IPS-NIHi7 (cell line): ENCODE results near the gene ZNF664.
A peak's percentile ranks its signal among the peaks of the same experiment; 100 is the strongest.

Experiments
- DNase-seq: peaks from one replicate; pipeline ENCODE4 v3.0.0; 2012; ENCODE audit warnings: mixed read lengths; ENCODE audit errors: extremely low spot score

Gene ZNF664

DNA sequence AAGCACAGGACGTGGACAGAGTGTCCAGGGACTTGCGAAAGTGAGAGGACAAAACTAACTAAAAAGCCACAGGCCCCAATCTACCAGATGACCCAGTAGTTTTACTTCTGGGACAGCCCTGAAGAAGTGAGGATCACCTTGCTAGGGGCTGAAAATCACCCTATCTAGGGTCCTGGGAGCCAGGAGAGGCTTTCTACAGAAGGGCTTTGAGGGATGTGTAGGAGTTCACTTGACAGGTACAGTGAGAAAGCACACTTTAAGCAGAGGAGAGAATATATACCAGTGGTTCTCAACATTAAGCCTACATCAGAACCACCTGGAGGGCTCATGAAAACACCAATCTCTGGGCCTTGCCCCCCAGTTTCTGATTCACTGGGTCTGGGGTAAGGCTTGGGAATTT is 60.8 kb downstream of the ZNF664 start:
- no peak for DNase-seq

DNA sequence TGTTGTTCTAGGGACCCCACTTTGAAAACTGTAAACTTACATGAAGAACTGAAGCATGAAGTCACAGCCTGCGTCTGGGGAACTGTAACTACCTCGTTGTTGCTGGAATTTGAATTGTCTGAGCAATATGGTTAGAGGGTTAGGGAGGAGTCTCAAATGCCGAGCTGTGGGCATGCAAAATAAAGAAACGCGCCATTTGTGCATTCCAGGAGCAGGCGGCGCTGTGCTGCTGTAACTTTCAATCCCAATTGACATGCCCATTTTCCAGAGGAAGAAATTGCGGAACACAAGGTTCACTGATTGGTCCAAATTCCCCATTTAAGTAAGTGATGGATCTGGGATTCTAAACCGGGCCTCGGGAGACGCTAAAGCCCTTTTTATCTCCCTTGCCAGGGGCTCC is 61.3 kb downstream of the ZNF664 start:
- DNase-seq = no peak

DNA sequence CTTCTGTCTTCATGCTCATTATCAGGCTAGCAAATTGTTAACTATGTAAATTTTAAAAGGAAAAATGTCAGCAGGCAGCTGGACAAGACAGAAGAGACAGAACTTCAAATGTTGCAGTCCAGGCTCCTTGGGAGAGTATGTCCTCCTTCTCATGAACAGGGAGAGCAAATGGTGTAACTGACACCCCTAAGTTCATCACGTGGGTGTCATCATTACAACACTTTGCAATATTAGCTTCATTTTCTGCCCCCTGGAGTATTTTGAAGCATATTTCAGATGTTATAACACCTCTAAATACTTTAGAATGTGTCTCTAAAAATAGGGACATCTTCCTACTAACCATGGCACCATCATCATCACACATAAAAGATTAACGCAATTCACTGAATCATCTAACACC is 62.1 kb downstream of the ZNF664 start:
- DNase-seq = no peak

DNA sequence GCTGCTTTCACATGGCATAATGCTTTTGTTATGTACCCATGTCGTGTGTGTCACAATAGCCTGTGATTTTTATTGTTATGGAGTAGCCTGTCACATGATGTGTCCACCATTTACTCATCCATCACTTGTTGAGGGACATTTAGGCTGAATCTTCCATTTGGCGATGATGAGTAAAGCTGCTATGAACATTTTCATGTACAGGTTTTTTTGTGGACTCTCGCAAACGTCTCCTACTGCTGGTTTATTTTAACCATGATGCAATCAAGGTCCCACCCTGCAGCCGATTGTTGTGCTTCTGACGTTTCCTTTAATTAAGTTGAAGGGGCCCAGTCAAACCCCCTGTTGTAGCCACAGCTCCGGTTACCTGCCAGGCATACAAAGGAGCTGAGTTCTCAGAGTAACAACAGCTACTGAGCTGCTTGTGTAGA is 63.2 kb downstream of the ZNF664 start:
- no peak for DNase-seq

DNA sequence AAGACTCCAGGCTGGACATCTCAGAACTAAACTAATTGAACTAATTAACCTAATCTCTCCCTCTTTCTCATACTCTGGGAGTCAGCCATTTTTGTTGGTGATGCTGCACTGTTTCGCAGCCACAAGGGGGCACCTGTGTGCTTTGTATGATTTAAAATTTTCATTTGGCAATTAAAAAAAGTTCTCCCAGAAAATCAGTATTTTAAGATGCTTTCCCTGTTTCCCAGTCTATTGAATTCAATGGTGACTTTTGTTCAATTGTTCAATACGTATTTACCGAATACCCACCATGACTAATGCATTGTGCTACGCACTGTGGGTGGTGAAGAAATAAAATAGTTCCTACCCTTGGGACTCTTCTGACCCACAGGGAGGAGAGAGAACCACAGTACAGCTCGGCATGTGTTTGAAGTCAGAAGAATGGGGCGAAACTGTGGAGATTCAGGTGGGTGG is 63.7 kb downstream of the ZNF664 start:
- DNase-seq = peak; percentile 63

DNA sequence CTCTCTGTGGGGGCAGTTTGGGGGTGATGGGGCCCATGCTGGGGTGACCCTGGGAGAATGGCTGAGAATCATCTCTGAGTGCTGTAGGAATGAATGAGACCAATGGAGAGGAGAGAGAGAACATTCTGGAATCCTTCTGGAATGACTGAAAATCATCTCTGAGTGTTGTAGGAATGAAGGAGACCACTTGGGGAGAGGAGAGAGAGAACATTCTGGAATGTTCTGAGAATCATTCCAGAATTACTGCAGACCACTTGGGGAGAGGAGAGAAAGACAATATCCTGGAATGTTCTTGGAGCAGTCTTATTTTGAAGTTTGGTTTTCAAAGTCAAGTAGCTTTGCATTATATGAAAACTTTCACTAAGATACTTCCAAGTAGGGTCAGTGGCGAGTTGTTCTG is 64.3 kb downstream of the ZNF664 start:
- no peak for DNase-seq

DNA sequence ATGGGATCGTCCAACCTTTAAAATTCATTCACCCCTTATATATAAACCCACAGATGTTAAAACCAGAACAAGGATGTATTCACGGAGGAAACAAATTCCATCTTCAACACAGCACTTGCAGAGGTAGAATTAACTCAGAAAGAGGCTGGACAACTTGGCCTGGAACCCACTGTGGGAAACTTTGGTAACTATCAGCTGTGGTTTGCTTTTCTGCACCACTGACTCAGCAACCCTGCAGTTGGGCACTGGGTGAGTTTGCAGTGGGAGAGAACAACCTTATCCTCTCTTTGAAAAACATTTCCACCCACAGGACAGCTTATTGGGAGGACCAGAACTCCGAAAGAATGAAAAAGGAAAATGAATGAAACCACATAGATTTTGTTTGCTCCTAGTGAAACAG is 66.3 kb downstream of the ZNF664 start:
- DNase-seq = no peak

DNA sequence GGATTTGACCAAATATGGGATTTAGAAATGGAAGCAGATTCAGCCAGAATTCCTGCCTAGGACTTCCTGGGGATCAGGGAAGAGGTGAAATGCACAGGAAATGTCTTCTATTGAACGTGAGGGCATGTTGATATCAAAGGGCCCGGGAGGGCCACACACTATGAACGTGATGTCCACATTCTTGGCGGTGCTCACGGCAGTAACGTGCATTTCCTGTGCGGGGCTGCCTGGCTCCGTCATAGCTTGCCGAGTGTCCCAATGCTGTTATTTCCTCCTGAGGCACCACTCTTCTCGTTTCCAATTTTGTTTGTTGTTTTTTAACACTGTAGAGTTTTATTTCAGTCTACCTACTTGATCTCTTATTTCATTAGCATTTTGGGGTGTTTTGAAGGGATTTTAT is 67.3 kb downstream of the ZNF664 start:
- DNase-seq = no peak

DNA sequence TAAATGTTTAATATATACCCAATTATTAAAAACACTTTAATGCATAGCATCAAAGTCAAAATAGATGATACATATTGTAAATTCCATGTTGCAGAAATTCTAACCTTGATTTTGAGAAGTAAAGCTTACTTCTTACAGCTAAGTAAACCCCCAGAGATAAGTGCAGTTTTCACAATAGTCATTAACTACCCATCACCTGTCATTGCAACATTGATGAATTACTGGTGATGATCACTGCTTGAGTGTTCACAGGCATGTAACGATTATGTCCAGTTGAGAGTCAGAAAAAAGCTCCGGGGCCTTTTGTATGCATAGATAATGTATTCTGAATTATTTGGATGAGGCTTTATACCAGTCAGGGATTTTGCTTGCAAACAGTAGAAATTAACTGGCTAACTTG is 67.7 kb downstream of the ZNF664 start:
- DNase-seq = no peak

DNA sequence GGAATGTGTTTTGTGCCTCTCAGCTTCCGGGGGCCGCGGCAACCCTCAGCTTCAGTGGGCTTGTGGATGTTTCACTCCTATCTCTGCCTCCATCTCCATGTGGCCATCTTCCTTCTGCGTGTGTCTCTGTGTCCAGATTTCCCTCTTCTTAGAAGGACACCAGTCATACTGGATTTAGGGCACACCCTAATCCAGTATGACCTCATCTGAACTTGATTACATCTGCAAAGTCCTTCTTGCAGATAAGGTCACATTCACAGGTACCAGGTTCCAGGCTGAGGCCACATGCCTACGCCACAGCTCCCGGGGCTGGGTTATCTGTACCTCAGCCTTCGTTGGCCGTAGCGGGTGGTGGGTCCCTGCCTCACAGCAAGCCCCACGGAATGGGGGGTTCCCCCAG is 68.9 kb downstream of the ZNF664 start:
- no peak for DNase-seq

DNA sequence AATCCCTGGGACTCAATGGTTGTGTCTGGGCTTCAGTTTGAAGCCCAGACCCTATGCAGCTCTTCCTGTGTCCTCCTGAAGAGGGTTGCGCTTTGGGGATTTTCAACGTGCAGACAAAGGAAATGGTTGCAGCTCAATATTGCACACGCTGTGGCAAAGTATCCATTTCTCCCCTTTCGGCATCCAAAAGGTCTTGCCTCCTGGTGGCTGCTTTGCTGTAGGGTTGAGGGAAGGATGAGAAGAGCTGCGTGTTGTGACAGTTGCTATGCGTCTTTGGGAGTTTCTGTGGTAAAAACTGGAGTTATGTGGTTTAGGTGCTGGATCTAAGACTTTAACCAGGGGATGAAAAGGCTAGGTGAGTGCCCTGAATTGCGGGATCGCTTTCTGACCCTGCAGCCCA is 71.0 kb downstream of the ZNF664 start:
- DNase-seq = no peak

DNA sequence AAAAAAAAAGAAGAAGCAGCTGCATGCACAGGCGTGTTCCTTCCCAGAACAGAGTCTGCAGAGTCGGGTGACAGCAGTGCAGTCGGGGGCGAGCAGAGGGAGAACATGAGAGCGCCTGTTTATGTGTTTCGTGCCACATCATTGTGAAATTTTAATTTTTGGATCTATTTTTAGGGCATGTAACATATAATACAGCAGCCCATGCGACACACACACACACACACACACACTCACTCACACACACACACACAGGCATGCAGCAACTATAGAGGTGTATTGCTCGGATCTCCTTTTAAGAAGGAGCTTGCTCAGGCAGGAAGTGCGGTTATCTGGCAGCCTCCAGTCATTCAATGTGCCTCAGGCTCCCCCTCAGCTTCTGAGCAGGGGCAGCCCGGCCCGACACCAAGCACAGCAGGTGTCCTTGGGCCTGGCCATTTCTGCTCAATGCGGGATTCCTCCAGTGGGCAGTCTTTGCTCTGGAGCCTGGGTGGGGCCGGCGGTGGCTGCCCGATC is 71.8 kb downstream of the ZNF664 start:
- no peak for DNase-seq

DNA sequence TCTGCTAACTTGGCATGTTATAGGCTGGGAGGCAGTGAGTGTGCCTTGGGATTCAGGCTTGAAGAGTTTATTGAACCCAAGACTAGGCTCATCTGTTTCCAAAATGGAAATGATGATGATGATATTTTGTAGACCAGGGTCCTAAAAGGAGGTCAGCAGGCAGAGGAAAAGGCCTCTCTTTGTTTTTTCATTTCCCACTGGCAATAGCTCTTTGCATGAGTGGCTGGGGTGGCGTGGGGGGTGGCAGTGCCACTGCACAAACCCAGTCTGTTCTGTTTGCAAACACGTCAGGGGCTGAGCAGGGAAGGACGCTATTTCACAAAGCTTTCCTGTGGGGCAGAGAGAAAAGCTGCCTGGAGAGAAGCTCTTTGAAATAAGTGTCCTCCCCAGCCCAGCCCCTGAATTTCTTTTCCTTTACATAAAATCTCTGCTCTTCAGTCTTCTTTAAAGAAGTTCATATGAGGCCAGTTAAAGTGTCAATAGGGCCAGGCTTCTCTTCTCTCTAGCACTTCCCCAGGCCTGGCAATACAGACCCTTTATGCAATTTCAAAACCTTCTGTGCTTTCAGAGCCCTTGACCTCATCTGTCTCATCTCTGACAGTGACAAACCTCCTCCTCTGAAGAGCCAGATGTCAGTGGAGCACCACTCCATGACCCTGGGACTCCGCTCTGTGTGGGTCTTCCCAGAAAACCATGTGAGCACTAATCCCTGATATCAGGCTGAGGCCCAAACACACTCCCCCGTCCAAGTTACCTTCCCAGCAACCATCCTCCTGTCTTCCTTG is 72.8 kb downstream of the ZNF664 start:
- DNase-seq = no peak

DNA sequence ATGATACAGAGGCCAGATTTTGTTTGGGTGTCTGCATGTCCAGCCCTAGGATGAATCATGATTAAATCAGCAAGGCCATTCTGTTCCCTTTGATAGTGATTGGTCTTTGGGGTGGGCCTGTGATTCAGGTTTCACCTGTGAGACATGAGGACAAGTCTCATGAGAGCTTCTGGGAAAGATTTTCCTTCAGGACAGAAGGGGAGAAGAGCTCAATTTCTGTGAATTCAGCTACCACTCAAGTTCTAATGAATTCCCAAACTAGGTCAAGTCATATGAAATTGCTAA is 73.4 kb downstream of the ZNF664 start:
- DNase-seq = no peak

DNA sequence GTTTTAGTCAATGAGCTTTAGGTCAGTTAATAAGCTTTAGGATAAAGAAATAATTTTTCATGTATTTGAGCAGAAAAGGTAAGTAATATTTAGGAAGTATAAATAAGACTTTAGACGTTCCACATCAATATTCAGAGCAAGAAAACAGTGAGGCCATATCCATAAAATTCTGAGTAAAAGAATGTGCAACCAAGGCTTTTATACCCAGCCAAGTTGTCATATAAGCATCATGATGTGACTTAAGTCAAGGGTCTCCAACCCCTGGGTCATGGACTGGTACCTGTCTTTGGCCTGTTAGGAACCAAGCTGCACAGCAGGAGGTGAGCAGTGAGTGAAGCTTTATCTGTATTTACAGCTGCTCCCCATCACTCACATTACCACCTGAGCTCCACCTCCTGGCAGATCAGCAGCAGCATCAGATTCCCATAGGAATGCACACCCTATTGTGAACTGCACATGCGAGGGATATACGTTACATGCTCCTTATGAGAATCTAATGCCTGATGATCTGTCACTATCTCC is 74.1 kb downstream of the ZNF664 start:
- DNase-seq = no peak

DNA sequence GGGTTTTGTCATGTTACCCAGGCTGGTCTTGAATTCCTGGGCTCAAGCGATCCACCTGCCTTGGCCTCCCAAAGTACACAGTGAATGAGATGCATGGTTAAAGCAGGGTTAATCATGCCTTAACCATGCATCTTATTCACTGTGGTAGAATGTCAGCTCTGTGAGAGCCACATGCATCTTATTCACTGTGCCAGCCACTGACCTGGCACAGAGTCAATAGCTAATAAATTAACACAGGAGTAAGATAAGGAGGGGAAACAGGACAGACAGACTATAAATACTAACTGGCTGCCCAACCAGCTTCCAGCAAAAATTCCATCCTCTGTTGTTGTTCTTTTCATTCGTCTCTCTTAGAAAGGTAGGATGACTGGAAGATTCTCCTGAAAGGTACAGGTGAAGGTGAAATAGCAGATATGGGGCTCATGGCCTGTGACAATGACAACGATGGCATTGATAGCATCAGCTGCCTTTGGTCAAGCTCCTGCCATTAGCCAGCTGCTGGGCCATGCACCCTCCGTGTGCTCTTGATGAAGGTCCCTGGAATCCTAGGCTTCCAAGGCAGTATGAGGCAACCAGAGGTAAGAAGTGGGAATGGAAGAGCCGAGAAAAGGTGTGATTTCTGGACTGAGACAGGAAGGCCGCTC is 76.6 kb downstream of the ZNF664 start:
- no peak for DNase-seq

DNA sequence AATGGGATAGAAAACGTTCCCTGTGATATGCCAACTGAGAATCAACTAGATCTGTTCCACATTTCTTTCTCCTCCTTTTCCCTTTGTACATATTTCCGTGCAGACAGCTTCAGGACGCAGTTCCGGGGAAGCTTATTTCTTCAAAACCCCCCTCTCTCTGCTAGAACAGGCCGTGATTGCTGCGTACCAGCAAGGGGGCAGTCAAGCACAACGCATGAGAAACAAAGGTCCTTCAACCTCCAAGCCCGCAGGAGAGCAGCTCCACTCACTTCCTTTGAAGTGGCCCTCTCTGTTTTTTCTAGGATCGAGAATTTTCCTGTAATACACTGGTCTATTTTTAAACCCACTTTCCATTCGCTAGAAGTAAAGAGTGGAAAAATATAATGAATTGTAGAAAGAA is 80.8 kb downstream of the ZNF664 start:
- peak; percentile 85 for DNase-seq

DNA sequence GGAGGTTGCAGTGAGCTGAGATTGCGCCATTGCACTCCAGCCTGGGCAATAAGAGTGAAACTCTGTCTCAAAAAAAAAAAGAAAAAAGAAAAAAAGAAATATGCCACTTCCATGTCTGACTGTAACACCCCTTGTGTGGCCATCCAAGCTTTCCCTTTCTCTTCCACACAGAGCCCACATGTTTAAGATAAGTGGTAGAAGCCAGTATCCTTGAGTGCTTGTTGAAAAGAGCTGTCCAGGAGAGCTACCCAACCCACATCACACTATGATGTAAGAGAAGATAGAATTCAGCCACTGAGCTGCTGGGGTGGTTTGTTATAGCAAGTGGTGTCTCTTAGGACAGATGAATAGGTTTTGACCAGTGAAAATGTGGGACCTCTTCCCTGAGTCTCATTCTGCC is 82.1 kb downstream of the ZNF664 start:
- DNase-seq = no peak

DNA sequence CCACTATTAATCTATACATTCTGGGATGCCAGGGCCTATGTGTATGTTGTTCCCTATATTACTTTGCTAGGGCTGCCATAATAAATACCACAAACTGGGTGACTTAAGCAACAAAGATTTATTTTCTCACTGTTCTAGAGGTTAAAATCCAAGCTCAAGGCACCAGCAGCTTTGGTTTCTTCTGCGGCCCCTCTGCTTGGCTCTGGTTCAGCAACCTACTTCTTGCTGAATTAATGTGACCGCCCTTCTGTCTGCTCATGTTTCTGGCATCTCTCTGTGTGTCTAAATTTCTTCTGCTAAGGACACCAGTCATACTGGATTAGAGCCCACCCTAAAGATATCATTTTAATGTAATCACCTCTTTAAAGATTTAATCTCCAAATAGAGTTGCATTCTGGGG is 84.7 kb downstream of the ZNF664 start:
- DNase-seq = no peak

DNA sequence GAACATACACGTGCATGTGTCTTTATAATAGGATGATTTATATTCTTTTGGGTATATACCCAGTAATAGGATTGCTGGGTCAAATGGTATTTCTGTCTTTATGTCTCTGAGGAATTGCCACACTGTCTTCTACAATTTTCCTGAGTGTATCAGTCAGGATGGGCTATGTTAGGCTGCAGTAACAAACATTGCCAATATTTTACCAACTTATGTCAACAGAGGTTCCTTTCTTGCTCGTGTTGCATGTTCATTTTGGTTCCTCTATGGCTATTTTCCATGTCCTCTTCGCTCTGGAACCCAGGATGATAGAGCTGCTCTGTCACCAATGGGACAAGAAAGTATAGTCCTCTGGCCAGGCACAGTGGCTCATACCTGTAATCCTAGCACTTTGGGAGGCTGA is 86.7 kb downstream of the ZNF664 start:
- no peak for DNase-seq
